ENCODE measurements around the gene RMDN3. TPM values are rescaled to one million over a fixed set of nuclear protein-coding genes. Genes with fewer than 3 reads are reported as not detected.

The RMDN3 gene
- total and polyA plus RNA-seq, 9 of the 15 experiments (the other 6 are each of a cell fraction or from before 2014, with no cell fraction given), result 8.1 to 38.2 (median 25.9) TPM

DNA sequence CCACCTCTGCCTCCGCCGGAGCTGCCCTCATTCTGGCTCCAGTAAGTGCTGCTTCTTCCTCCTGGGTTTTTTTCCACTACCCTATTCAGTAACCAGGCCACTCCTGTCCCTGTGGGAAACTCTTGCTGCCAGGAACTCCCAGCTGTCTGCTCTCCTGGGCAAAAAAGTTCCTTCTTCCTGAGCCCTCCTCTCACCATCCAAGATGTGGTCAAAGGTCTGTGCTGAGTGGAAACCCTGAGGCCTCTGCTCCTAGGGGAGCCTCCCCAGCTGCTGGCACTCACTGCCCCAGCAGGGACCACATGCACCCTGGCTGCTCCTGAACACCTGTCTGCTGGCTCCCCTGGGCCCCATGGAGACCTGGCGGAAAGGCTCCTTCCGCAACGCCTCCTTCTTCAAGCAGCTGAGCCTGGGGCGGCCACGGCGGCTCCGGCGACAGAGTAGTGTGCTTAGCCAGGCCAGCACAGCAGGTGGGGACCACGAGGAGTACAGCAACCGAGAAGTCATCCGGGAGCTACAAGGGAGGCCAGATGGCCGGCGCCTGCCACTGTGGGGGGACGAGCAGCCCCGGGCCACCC is 15.2 kb upstream of the RMDN3 start:
- Histone ChIP-seq H2AFZ (ENCODE audit: low read depth, low read length) (no peak overlapping the region), H3K9ac (ENCODE audit: insufficient read depth in 1 of 2, low read depth in 2 of 2, low read length in 2 of 2) (peak overlapping the region in 1 of 2 experiments; percentile 68; a peak in 2 of 4 replicates), H3K4me3 (no peak overlapping the region), H3K9me1 (ENCODE audit: control insufficient read depth, insufficient read depth, low read length) (no peaks in the 10 kb centered on the region), H3K27me3 (ENCODE audit: control insufficient read depth in 2 of 2, insufficient read depth in 2 of 2, low read length in 2 of 2) (no peaks in the 10 kb centered on the region), H3K4me1 (replicated peaks in 1 of 2; ENCODE audit: control insufficient read depth in 2 of 2, insufficient read depth in 2 of 2, low read length in 2 of 2) (peaks cover 17 to 50% of the 10 kb centered on the region in 2 experiments; a peak in 4 of 5 replicates), H3K79me2 (ENCODE audit: control insufficient read depth, insufficient read depth, low read length) (no peaks in the 10 kb centered on the region), H4K20me1 (replicated peaks; ENCODE audit: control insufficient read depth, insufficient read depth, low read length) (no peaks in the 10 kb centered on the region; the same call in none of the 2 replicates), H3K4me2 (ENCODE audit: insufficient read depth, low read length) (no peak overlapping the region), H3K27ac (ENCODE audit: extremely low read depth, low read depth, low read length) (no peak overlapping the region), H3K9me3 (replicated peaks; ENCODE audit: control insufficient read depth, insufficient read depth, low read depth, low read length) (no peaks in the 10 kb centered on the region), H3K36me3 (ENCODE audit: control insufficient read depth, insufficient read depth, low read length) (peaks cover 41% of the 10 kb centered on the region; the same call in 2 of the 3 replicates)
- no peak for DNase-seq (ENCODE audit: extremely low read depth in 1 of 4, low spot score in 3 of 4)
- TF ChIP-seq POLR2G (IDR thresholded peaks at IDR 0.05; ENCODE audit: low read depth, low read length), result peak; percentile 18; the same call in 1 of the 2 replicates
- no peak for TF ChIP-seq IFI16 (CRISPR knock-in tag; IDR thresholded peaks at IDR 0.05)
- TF ChIP-seq, protein P1, sequence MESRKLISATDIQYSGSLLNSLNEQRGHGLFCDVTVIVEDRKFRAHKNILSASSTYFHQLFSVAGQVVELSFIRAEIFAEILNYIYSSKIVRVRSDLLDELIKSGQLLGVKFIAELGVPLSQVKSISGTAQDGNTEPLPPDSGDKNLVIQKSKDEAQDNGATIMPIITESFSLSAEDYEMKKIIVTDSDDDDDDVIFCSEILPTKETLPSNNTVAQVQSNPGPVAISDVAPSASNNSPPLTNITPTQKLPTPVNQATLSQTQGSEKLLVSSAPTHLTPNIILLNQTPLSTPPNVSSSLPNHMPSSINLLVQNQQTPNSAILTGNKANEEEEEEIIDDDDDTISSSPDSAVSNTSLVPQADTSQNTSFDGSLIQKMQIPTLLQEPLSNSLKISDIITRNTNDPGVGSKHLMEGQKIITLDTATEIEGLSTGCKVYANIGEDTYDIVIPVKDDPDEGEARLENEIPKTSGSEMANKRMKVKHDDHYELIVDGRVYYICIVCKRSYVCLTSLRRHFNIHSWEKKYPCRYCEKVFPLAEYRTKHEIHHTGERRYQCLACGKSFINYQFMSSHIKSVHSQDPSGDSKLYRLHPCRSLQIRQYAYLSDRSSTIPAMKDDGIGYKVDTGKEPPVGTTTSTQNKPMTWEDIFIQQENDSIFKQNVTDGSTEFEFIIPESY (CRISPR knock-in tag; IDR thresholded peaks at IDR 0.05), result peak; percentile 50; the same call in 1 of the 2 replicates
- POLR2A ChIA-PET, result interaction anchor here (0.6 to 1.1 kb wide), 5 partner anchors 10 to 103 kb away, joined by 3 to 4 read pairs (median 4); no protein-coding TSS in a partner anchor
- BruUV-seq (replicated peaks), result no TSS peak
- FAIRE-seq, result no peak
- 84% methylated on average over 16 of the region's 17 CpGs for WGBS (ENCODE audit: insufficient coverage, low coverage, missing lambda C conversion rate)
- no peak for ATAC-seq
- CTCF ChIA-PET (ENCODE audit: low intra/inter-chr PET ratio), result no interaction called here
- intact Hi-C loops (cut with micrococcal nuclease) (no loop called here), in situ Hi-C loops (cut with MboI) (no loop called here)

All from K562 (cell line).